ENCODE measurements around the gene PARD3B. TPM values are rescaled to one million over a fixed set of nuclear protein-coding genes. Genes with fewer than 3 reads are reported as not detected.

PARD3B gene
- total RNA-seq, 1 experiment from 2014 or later, result 6.4 TPM

DNA sequence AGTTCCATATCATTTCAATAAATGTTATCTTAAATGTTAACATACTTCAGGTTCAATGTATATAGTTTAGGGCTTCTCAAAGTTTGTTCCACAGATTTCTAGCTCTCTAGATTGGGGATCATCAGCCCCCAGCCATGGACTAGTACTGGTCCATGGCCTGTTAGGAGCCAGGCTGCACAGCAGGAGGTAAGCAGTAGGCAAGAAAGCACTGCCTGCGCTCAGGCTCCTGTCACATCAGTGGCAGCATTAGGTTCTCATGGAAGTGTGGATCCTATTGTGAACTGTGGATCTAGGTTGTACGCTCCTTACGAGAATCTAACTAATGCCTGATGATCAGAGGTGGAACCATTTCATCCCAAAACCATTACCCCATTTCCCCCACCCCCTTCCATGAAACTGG lies 531.1 kb downstream of the PARD3B start:
- Mint-ChIP-seq H3K4me1 (peaks cover 15 to 17% of the 10 kb centered on the region in 2 experiments), H3K36me3 (ENCODE audit: insufficient read depth in 1 of 3, low read depth in 3 of 3) (no peaks in the 10 kb centered on the region), H3K9me3 (no peaks in the 10 kb centered on the region), H3K27ac (no peak overlapping the region), H3K27me3 (ENCODE audit: low read depth) (no peaks in the 10 kb centered on the region), H3K4me3 (no peak overlapping the region)
- Histone ChIP-seq H2BK15ac (ENCODE audit: low read depth, low read length) (no peak overlapping the region), H3K56ac (ENCODE audit: insufficient read length, low read depth, low read length) (no peak overlapping the region), H3K14ac (ENCODE audit: insufficient read depth, low read length) (no peak overlapping the region), H3T11ph (ENCODE audit: low read length) (no peak overlapping the region), H3K23me2 (ENCODE audit: insufficient read length, low read depth, low read length, poor library complexity, severe bottlenecking) (no peaks in the 10 kb centered on the region), H3K79me1 (ENCODE audit: insufficient read depth, low read depth, low read length, poor library complexity, severe bottlenecking) (no peaks in the 10 kb centered on the region), H3K4me1 (ENCODE audit: insufficient read depth, low read length) (no peaks in the 10 kb centered on the region), H4K8ac (replicated peaks; ENCODE audit: insufficient read length, low read depth, low read length) (no peak overlapping the region), H3K4ac (ENCODE audit: low read depth, low read length) (no peak overlapping the region), H2BK12ac (ENCODE audit: insufficient read length, low read depth, low read length) (no peak overlapping the region), H4K20me1 (ENCODE audit: control insufficient read depth, insufficient read depth, insufficient read length) (no peaks in the 10 kb centered on the region), H2BK20ac (ENCODE audit: low read depth, low read length, poor library complexity, severe bottlenecking) (no peak overlapping the region), H3K27me3 (ENCODE audit: insufficient read depth, low read length) (no peaks in the 10 kb centered on the region), H2AK5ac (ENCODE audit: insufficient read length, low read length) (no peak overlapping the region), H3K18ac (ENCODE audit: insufficient read length, low read depth, low read length) (no peak overlapping the region), H3K9me3 (ENCODE audit: control insufficient read depth, low read depth, low read length) (no peaks in the 10 kb centered on the region), H3K4me2 (ENCODE audit: insufficient read depth, insufficient read length, low read length) (no peak overlapping the region), H2BK5ac (ENCODE audit: insufficient read length, low read length) (no peak overlapping the region), H2BK120ac (ENCODE audit: low read depth, low read length, poor library complexity, severe bottlenecking) (no peak overlapping the region), H2AFZ (ENCODE audit: low read length) (no peak overlapping the region), H3K9ac (ENCODE audit: extremely low read depth, insufficient read length, low read length) (no peak overlapping the region), H4K91ac (ENCODE audit: insufficient read length, low read depth, low read length) (no peak overlapping the region), H3K27ac (ENCODE audit: insufficient read length, low read depth, low read length) (no peak overlapping the region), H3K23ac (ENCODE audit: insufficient read length, low read depth, low read length) (no peak overlapping the region), H4K5ac (ENCODE audit: insufficient read length, low read depth, low read length) (no peak overlapping the region), H3K79me2 (ENCODE audit: insufficient read depth, low read length) (no peaks in the 10 kb centered on the region)
- DNase-seq, result no peak
- TF ChIP-seq, protein P1, sequence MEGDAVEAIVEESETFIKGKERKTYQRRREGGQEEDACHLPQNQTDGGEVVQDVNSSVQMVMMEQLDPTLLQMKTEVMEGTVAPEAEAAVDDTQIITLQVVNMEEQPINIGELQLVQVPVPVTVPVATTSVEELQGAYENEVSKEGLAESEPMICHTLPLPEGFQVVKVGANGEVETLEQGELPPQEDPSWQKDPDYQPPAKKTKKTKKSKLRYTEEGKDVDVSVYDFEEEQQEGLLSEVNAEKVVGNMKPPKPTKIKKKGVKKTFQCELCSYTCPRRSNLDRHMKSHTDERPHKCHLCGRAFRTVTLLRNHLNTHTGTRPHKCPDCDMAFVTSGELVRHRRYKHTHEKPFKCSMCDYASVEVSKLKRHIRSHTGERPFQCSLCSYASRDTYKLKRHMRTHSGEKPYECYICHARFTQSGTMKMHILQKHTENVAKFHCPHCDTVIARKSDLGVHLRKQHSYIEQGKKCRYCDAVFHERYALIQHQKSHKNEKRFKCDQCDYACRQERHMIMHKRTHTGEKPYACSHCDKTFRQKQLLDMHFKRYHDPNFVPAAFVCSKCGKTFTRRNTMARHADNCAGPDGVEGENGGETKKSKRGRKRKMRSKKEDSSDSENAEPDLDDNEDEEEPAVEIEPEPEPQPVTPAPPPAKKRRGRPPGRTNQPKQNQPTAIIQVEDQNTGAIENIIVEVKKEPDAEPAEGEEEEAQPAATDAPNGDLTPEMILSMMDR (conservative IDR thresholded peaks at IDR 0.05), result no peak
- no CpG with 5 or more reads among the region's 3 CpGs for WGBS (ENCODE audit: extremely low coverage, insufficient read length, low lambda C conversion rate)

All from H9 (cell line).